Right ventricle myocardium superior (tissue), 1 donor: ENCODE results near the gene BIRC5. TPM values are rescaled to one million over a fixed set of nuclear protein-coding genes. Genes with fewer than 3 reads are reported as not detected.
"Not testable (repeated sequence)": the region's sequence is repeated elsewhere in the genome, so short reads cannot be mapped to it uniquely, and the experiment has no call there.

ENCODE experiments used
- ATAC-seq: fragments of 200-7000 bp; cut with Tn5 transposase; one replicate; pipeline ENCODE4 v1.9.1; 2020; ENCODE audit warnings: mild to moderate bottlenecking; ENCODE audit not compliant: poor library complexity
- DNase-seq: peaks from one replicate; pipeline ENCODE4 v3.0.0-alpha.2; 2020
- intact Hi-C: fragments of 100-400 bp; cut with DNase I; formaldehyde crosslinking; loops from one replicate; pipeline ENCODE4 v1.11.2; 2022
- total RNA-seq: library from RNA; stranded (reverse); fragmentation: NEBNext Ultra II Directional; extraction: Animal tissue kit (Norgen Biotek cat#: 25700); gene quantifications from one replicate; pipeline ENCODE4 v1.2.1, GENCODE V29; 2021
- donor health status: DM: no; HTN: yes; CAD: no; lungs with severe emphysema.

BIRC5 gene
- total RNA-seq, 1 donor from 2014 or later: 1.7 TPM

DNA sequence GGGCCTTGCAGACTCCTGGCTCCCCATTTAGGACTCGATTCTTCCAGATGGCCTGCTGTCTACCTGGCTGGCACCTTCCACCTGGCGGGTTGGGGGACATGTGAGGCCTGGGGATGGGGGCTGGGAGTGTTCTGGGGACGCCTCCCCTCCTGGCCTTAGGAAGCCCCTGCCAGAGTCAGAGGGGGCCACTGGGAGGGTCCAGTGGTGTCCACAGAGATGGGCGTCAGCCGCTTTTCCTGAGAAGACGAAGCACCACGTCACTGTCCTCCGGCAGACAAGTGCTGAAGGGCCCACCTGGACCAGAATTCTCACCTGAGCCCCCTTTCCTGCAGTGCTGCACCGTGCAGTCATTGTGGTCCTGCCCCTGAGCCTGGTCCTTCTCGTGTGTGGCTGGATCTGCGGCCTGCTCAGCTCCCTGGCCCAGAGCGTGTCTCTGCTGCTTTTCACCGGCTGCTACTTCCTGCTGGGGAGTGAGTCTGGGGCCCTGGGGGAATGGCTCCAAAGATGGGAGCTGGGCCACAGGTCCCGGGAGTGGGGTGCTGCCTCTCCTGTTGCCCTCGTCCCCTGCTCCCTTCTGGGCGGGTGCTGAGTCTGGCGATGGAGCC lies 20.3 kb downstream of the BIRC5 start:
- intact Hi-C loops: no loop called here

GRCh38 chr17:78235022-78235421 lies 21.0 kb downstream of the BIRC5 start:
- DNase-seq (peak; percentile 72), ATAC-seq (peak; percentile 44)

More for the DNA sequence above, 20.3 kb downstream of the BIRC5 start:
- ATAC-seq (no peak), DNase-seq (no peak)

DNA sequence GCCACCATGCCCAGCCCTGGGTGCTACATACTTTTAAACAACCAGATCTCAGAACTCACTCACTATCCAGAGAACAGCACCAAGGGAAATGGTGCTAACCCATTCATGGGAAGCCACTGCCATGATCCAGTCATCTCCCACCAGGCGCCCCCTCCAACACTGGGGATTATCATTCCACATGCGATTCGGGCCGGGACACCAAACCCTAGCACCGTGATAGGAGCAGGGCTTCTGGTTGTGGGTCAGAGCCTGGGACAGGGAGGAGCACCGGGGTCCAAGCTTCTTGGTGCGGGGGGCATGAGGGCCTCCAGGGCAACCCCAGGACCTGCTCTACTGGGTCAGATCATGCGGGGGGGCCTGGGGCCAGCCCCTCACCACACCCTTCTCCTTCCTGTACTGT lies 21.8 kb downstream of the BIRC5 start:
- ATAC-seq (no peak), DNase-seq (no peak)
- intact Hi-C loops: no loop called here

More at GRCh38 chr17:78235022-78235421, 21.0 kb downstream of the BIRC5 start:
- intact Hi-C loops: not testable (repeated sequence)

GRCh38 chr17:78236362-78237127 lies 22.5 kb downstream of the BIRC5 start:
- intact Hi-C loops: no loop called here
- ATAC-seq (no peak), DNase-seq (no peak)

- DNase-seq: no peak
- no peak for ATAC-seq
- intact Hi-C loops: no loop called here
These were observed 23.5 kb downstream of the BIRC5 start for GRCh38 chr17:78237401-78238012.

DNA sequence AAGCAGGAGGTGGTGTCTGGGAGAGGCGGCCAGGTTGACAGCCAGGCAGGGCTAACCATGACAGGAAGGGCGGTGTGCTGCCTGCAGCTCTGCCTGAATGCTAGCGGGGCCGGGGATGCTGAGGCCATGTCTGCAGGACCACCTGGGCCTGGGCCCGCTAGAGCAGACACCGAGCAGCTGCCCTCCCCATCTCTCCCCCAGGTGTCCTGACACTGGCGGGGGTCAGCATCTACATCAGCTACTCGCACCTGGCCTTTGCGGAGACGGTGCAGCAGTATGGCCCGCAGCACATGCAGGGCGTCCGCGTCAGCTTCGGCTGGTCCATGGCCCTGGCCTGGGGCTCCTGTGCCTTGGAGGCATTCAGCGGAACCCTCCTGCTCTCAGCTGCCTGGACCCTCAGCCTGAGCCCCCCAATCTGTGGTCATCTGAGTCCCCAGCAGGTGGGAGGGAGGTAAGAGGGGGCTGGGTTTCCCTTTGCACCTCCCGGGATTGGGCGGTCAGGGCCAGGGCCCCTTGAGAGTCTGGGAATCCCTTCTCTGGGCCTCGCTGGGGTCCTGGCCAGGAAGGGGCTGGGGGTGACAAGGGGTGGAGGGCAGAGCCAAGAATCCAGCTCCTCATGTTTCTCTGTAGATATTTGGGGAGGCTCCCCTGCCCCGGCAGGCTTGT lies 24.9 kb downstream of the BIRC5 start:
- ATAC-seq (no peak), DNase-seq (no peak)
- intact Hi-C loops: no loop called here

- intact Hi-C loops: no loop called here
- no peak for ATAC-seq
- no peak for DNase-seq
These were observed 25.5 kb downstream of the BIRC5 start for GRCh38 chr17:78239489-78239931.

GRCh38 chr17:78240012-78240655 lies 26.1 kb downstream of the BIRC5 start:
- DNase-seq (no peak), ATAC-seq (no peak)
- intact Hi-C loops: no loop called here

DNA sequence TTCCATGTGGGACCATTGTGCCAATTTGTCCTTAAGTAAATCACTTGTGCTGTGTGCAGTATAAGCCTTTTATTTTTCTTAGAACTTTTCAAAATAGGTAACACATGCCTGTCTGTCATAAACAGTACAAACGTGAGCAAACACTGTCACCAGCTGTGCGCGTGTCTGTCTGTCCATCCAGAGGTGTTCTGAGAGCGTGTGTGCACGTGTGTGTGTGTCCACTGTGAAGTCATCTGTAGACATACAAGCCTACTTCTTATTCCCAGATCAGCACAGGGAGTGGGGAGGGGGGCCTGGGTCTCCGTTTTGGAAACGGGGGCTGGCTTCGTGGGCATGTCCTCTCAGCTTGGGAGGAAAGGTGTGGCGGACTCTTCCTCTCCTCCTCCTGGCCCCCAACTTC lies 26.8 kb downstream of the BIRC5 start:
- intact Hi-C loops: no loop called here
- DNase-seq: no peak
- no peak for ATAC-seq

- ATAC-seq: peak; percentile 25
- DNase-seq: no peak
- intact Hi-C loops: no loop called here
These were observed 27.4 kb downstream of the BIRC5 start for GRCh38 chr17:78241277-78242023.

- intact Hi-C loops: no loop called here
- DNase-seq: no peak
- no peak for ATAC-seq
These were observed 28.1 kb downstream of the BIRC5 start for GRCh38 chr17:78242024-78242742.

GRCh38 chr17:78247304-78247703 lies 33.3 kb downstream of the BIRC5 start:
- no peak for ATAC-seq
- DNase-seq: no peak
- intact Hi-C loops: no loop called here

DNA sequence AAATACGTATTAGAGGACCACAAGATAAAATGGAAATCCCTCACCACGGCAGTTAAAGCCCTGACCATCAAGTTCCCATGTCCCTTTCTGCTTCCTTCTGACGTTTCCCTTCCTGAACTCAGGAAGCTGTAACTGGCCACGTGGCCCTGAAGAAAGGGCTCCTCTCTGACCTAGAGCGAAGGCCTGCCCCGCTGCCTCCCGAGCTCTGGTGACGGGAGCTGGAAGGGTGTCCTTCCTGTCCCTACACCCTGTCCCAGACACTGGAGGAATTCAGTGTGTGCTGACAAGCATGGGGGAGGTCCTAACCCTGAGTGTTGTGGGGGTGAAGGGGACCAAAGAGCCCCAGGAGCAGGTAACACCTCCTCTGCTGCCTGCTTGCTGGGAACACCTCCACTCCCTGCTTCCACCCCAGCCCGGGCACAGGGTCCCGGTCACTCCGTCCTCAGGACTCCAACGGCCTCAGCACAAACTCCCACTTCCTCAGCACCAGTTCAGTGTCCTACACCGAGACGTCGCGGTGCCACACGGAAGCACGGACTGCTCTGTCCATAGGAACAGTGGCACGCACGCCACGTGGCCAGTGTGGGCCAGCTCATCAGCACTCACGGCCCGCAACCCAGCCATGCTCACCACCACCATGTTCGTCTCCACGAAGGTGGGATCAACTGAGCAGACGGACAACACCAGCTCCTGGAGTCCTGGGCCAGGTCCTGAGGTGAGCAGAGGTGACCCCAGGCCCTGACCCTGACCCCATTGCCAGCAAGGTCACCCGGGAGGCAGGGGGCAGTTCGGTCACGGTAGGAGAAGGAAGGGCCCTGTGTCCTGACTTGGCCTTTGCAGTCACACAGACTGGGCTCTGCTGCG lies 34.2 kb downstream of the BIRC5 start:
- DNase-seq: no peak
- ATAC-seq: no peak
- intact Hi-C loops: loop anchor here (2.0 kb wide), 1 partner anchor 175 kb away; no protein-coding TSS in a partner anchor

GRCh38 chr17:78249074-78249817 lies 35.2 kb downstream of the BIRC5 start:
- ATAC-seq: no peak
- intact Hi-C loops: loop anchor here (2.0 kb wide), 1 partner anchor 174 kb away; no protein-coding TSS in a partner anchor
- no peak for DNase-seq

DNA sequence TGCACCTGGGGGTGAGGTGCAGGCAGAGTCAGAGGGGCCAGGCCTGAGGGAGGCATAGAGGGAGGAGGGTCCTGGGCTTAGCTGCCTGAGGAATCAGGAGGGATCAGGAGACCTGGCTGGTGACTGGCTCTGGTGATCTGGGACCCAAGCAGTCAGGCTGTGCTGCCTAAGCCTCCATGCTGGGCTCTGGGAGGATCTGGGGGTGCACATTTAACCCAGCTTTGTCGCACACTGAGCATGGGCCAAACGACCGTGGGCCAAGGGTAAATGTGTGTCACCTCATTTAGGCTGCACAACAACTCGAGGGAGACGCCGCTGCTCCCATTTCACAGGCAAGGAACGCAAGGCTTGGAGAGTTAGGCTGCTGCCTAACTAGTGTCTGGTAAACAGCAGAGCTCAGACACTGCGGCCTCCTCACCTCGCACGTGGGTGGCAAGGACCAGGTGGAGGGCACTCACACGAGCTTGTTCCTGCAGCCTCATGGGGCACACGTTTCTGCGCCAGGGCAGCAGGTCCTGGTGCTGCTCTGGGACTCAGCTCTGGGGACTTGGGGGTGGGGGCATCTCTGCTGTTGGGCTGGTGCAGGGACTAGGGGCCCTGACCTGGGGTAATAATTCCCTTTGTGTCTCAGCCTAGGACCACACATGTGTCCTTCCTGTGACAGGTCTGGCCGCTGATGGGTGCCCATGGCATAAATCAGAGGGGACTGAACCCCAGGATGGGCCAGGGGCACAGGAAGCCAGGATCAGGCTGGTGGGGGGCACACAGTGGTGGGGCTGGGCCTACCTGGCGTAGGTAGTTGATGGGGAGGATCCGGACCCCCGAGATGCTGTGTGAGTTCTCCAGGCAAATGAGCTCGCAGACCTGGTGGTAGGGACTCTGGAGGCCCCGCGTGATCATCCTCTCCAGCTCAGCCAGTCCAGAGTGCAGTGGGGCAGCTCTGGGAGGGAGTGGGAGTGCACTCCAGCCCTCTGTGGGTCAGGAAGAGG lies 36.1 kb downstream of the BIRC5 start:
- ATAC-seq (no peak), DNase-seq (no peak)
- intact Hi-C loops: loop anchor here (2.0 to 5.0 kb wide), 2 partner anchors 138 to 173 kb away; no protein-coding TSS in a partner anchor
